NOMO-1 (cell line): ENCODE results near the gene MYBPC3.

ENCODE experiments used
- DNase-seq, 2 experiments: peaks; one replicate each; lab custom pipeline; 2025; ENCODE audit not compliant: unreplicated experiment in 2 of 2; lab: John Stamatoyannopoulos, UW

The MYBPC3 gene

DNA sequence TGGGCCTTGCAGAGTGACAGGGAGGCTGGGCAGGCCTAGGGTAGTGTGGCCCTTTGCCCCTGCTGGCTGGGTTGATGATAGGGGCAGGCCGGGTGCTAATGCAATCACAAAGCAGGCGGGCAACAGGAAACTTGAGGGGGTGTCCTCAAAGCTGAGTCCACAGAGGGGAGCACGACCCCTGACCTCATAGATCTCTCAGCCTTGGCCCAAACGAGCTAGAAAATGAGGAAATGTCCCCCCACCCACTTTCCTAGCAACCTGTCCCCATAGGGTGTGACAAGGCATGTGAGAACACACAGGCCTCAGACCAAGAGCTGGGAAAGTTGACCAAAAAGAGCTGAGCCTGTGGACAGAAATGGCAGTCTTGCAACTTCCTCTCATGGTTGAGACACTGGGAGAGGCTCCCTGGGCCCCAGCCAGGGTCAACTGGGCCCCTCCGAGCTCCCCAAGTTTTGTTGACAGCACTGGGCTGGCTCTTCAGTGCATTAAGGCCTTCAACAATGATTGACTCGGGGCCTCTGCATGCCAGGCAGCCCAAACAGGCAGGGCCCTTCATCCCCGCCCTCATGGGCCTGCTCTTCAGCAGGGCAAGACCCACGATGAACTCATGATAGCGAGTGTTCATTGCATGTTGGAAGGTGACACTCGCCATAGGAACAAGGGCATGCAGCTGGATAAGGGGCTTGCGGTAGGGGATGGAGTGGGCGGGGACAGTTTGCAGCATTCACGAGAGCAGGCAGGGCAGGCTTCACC, 35.6 kb upstream of the MYBPC3 start:
- DNase-seq = peak; percentile 75 to 76

GRCh38 chr11:47384498-47384897, 32.0 kb upstream of the MYBPC3 start:
- DNase-seq = no peak

- no peak for DNase-seq
Observed at GRCh38 chr11:47383071-47383470, 30.6 kb upstream of the MYBPC3 start.

GRCh38 chr11:47380078-47380477, 27.6 kb upstream of the MYBPC3 start:
- DNase-seq = no peak

DNA sequence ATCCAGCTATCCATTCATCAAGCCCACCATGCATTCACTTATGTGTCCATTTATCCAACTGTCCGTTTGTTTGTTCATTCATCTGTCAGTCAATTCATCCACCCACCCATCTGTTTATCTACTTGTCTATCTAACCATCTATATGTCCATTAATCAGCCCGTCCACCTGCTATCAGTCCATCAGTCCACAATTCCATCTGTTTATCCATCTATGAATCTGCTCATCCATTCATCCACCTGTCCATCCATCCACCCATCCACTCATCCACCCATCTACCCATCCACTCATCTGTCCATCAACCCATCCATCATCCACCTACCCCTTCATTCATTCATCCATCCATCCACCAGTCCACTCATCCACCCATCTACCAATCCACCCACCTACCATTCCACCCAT, 26.8 kb upstream of the MYBPC3 start:
- DNase-seq = no peak

- DNase-seq = no peak
Observed at GRCh38 chr11:47378836-47379170, 26.3 kb upstream of the MYBPC3 start.

GRCh38 chr11:47378010-47378835, 25.7 kb upstream of the MYBPC3 start, which contains the start of gene SPI1:
Gene SPI1 (minus strand): TSS chr11:47378547. CDS start chr11:47378353, 194 bp downstream.
- peak; percentile 92 to 96 for DNase-seq

GRCh38 chr11:47377571-47378009, 25.1 kb upstream of the MYBPC3 start:
- peak in 1 of 2 experiments; percentile 40 for DNase-seq

DNA sequence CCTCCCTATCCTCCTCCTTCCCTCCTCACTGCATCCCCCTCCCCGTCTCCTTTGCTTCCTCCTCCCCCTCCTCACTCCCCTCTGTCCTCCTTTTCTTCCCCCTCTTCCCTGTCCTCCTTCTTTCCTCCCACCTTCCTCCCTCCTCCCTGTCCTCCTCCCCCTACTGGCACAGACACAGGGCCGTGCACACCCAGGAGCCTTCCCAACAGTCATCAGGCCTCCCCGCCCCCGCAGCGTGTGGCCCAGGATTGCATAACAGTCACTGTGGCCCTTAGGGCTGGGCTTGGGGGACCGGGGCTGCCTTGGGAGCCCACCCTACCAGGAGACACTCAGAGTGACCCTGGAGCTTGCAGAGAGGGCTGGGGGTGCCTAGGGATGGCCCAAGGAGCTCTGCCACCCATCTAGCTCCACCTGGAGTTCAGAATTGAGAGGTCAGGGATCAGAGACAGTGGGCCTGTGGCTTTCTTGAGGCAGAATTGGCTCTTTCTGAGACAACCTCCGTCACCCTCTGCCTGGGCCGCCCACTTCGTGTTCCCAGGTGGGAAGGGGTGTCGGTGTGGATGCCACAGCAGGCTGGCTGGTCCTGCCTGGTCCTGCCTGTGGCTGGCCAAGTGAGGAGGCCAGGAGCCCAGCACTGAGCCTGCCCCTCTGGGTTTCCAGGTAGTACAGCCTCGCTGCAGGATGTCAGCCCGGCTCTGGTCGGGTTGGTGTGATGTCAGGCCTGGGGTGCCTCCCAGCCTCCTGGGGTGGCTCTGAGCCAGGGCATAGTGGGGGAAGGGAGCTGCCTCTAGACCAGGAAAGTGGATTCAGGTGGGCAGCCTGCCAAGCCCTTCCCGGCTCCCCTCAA, 24.2 kb upstream of the MYBPC3 start:
- peak; percentile 38 to 52 for DNase-seq

DNA sequence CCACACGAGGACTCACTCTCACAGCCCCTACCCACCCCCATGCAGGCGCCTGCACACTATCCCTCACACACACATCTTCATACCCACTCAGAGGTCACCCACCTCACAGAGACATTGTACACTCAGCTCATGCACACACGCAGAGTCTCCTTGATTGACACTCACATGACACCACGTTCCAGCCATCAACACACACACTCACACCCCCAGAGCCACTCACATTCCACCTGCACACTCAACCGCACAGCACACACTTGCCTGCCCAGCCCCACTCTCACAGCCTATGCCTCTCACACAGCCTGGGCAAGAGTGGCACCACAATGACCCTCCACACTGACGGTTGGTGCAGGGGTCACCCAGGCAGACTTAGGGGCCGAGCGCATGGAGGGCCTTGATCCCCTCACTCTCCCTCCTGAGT, 23.6 kb upstream of the MYBPC3 start:
- DNase-seq = no peak

GRCh38 chr11:47375546-47376085, 23.1 kb upstream of the MYBPC3 start:
- DNase-seq = no peak

DNA sequence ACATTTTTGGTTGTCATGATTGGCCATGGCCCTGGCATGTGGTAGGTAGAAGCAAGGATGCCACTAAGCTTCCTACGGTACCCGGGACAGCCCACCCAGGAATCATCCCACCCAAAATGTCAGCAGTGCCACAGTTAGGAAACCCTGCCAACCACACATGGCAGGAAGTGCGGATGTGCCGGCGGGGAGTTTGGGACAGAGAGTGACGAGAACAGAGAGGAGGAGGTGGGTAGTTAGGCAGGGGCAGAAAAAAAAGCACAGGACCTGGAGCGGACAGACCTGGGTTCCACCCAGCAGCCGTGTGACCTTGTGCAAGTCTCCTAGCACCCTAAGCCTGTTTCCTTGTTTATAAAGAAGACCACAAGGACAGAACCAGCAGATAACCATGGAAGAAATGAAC, 22.5 kb upstream of the MYBPC3 start:
- no peak for DNase-seq

- DNase-seq = no peak
Observed at GRCh38 chr11:47374720-47375019, 22.2 kb upstream of the MYBPC3 start.

- DNase-seq = peak; percentile 35 to 48
Observed at GRCh38 chr11:47373876-47374719, 21.6 kb upstream of the MYBPC3 start.

DNA sequence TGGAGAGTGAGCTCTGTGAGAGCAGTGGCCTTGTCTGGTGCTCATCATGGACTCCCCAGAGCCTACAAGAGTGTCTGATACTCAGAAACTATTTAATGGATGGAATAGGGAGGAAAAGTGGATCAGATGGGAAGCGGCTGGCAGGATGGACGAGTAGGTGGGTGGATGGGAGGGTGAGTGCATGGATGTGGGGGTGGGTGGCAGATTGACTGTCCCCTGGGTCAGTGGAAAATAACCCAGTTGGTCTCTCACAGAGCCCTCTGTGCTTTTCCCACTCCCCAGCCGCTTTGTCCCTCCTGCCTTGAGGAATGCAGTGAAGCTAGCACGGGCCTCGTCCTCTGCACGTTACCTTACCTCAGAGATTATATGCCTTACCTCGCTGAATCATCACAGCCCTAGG, 19.9 kb upstream of the MYBPC3 start:
- no peak for DNase-seq

GRCh38 chr11:47369676-47370075, 17.2 kb upstream of the MYBPC3 start:
- DNase-seq = no peak

DNA sequence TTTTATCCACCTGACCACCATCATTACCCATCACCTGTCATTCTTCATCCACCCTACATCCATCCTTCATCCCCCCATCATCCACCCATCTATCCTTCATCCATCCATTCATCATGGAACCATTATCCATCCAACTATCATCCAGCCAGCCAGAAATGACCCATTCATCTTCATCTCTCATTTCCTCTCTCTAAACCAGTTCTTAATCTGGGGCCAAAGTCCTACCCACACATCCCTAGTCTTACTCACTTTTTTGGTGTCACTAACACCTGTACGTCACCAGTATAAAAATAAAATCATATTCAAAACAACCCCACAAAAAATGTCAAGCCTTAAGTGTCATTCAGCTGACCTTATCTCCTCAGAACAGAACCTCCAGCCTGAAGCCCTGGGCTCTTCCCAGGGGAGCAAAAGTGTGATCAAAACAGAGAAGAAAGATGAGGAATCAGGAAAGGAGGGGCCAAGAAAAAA, 13.6 kb upstream of the MYBPC3 start:
- no peak for DNase-seq

DNA sequence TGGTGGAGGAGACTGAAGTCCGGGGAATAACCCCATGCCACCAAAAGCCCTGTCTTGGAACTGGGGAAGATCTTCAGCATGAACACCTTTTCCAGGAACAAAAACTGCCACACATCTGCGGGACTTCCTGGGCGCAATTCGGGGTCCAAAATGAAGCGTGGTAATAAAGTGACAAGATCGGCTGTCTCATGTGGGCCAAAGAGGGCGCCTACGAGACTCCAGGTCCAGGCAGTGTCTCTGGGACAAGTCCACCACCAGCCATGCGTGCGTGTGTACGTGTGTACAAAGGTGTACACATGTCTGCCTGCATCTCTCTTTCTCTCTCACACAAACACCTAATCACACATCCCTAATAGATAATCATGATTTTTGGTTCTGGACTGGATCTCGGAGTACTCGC, 8.9 kb upstream of the MYBPC3 start:
- no peak for DNase-seq

DNA sequence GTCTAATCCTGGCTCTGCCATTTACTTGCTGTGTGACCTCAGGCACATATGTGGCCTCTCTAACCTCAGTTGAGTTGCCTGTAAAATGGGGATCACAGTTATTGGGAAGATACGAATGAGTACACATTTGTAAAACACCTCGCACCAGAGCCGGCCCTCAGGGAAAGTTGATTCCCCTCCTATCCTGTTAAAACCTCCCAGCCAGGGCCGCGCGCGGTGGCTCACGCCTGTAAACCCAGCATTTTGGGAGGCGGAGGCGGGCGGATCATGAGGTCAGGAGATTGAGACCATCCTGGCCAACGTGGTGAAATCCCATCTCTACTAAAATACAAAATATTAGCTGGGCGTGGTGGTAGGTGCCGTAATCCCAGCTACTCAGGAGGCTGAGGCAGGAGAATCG, 7.8 kb upstream of the MYBPC3 start:
- DNase-seq = no peak

DNA sequence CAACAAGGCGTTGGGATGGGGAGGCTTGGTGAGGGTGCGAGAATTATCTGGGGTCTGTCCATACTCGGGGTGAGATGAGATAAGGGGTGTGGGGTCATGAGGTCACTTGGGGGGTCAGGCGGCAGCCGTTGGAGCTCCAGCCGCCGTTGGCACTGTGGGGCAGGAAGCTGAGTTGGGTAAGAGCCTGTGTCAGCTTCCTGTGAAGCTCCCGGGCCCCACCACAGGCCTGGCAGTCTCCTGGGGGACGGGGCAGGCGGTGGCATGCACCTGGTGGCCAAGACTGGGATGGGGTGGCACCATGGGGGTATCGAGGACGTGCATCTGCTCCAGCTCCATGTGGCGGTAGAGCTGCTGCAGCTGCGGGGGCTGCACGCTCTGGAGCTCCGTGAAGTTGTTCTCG, 7.1 kb upstream of the MYBPC3 start:
- peak; percentile 67 to 74 for DNase-seq
